ENCODE data around the gene ERLIN1. TPM values are rescaled to one million over a fixed set of nuclear protein-coding genes. Genes with fewer than 3 reads are reported as not detected.
A peak's percentile ranks its signal among the peaks of the same experiment; 100 is the strongest.

ERLIN1 gene
- total RNA-seq, 1 experiment from 2014 or later = 79.8 TPM

GRCh38 chr10:100229819-100230422 lies 44.1 kb upstream of the ERLIN1 start:
- ChIA-PET CTCF (no interaction called here), POLR2A (no interaction called here)
- intact Hi-C loops (cut with micrococcal nuclease; ENCODE audit: unreplicated experiment) = no loop called here
- H3K27me3 ChIP-seq (ENCODE audit: control insufficient read depth, insufficient read depth, low read length) = no peaks in the 10 kb centered on the region
- peaks cover 8% of the 10 kb centered on the region for H3K4me1 ChIP-seq (ENCODE audit: control insufficient read depth, insufficient read depth, low read length)
- TSS peak; percentile 96 for BruUV-seq (replicated peaks)
- TF ChIP-seq TCF7L2 (IDR thresholded peaks at IDR 0.05; ENCODE audit: low read depth, low read length) (no peak), SIN3A (IDR thresholded peaks at IDR 0.05; ENCODE audit: borderline replicate concordance, insufficient read depth, low read depth, low read length) (no peak), CTCF (IDR thresholded peaks at IDR 0.05) (no peak), POLR2AphosphoS5 (IDR thresholded peaks at IDR 0.05; ENCODE audit: low read depth, low read length) (no peak), REST (IDR thresholded peaks at IDR 0.05; ENCODE audit: insufficient read depth in 1 of 2, low read depth in 2 of 2, low read length in 1 of 2) (no peak)
- no peak for DNase-seq (ENCODE audit: low read depth, low spot score)
- no peaks in the 10 kb centered on the region for H3K9me3 ChIP-seq (ENCODE audit: control insufficient read depth, insufficient read depth, low read depth, low read length)
- peak overlapping the region; percentile 71 to 99 for H3K4me3 ChIP-seq (ENCODE audit: low read depth in 2 of 2, low read length in 2 of 2)
- peak overlapping the region; percentile 80 for H3K27ac ChIP-seq (ENCODE audit: low read length)
- peaks cover 17% of the 10 kb centered on the region for H3K36me3 ChIP-seq (ENCODE audit: control insufficient read depth, insufficient read depth, low read length)
- in situ Hi-C loops (cut with HindIII; ENCODE audit: low pct_unique_long_range_greater_than_20kb, low sequenced_read_pairs) = no loop called here
- no peak for ATAC-seq

GRCh38 chr10:100223879-100224278 lies 38.0 kb upstream of the ERLIN1 start:
- Histone ChIP-seq H3K36me3 (ENCODE audit: control insufficient read depth, insufficient read depth, low read length) (peaks cover 39% of the 10 kb centered on the region), H3K9me3 (ENCODE audit: control insufficient read depth, insufficient read depth, low read depth, low read length) (no peaks in the 10 kb centered on the region), H3K27me3 (ENCODE audit: control insufficient read depth, insufficient read depth, low read length) (no peaks in the 10 kb centered on the region), H3K4me1 (ENCODE audit: control insufficient read depth, insufficient read depth, low read length) (peaks cover 8% of the 10 kb centered on the region), H3K4me3 (ENCODE audit: low read depth in 2 of 2, low read length in 2 of 2) (no peak overlapping the region), H3K27ac (ENCODE audit: low read length) (no peak overlapping the region)
- no peak for ATAC-seq
- in situ Hi-C loops (cut with HindIII; ENCODE audit: low pct_unique_long_range_greater_than_20kb, low sequenced_read_pairs) (no loop called here), intact Hi-C loops (cut with micrococcal nuclease; ENCODE audit: unreplicated experiment) (no loop called here)
- no TSS peak for BruUV-seq (replicated peaks)
- ChIA-PET POLR2A (interaction anchor here (0.6 to 1.1 kb wide), 2 partner anchors 63 to 369 kb away, joined by 3 to 4 read pairs; partner anchors contain the start of gene BLOC1S2), CTCF (interaction anchor here (0.6 kb wide), 1 partner anchor 364 kb away, joined by 4 read pairs; no protein-coding TSS in a partner anchor)
- TF ChIP-seq POLR2AphosphoS5 (IDR thresholded peaks at IDR 0.05; ENCODE audit: low read depth, low read length) (no peak), TCF7L2 (IDR thresholded peaks at IDR 0.05; ENCODE audit: low read depth, low read length) (no peak), REST (IDR thresholded peaks at IDR 0.05; ENCODE audit: insufficient read depth in 1 of 2, low read depth in 2 of 2, low read length in 1 of 2) (no peak), CTCF (IDR thresholded peaks at IDR 0.05) (no peak), SIN3A (IDR thresholded peaks at IDR 0.05; ENCODE audit: borderline replicate concordance, insufficient read depth, low read depth, low read length) (no peak)
- DNase-seq (ENCODE audit: low read depth, low spot score) = no peak
